ENCODE data around the gene HOXC10. TPM values are rescaled to one million over a fixed set of nuclear protein-coding genes. Genes with fewer than 3 reads are reported as not detected.

Gene HOXC10
- total RNA-seq, 1 experiment from 2014 or later: not detected

DNA sequence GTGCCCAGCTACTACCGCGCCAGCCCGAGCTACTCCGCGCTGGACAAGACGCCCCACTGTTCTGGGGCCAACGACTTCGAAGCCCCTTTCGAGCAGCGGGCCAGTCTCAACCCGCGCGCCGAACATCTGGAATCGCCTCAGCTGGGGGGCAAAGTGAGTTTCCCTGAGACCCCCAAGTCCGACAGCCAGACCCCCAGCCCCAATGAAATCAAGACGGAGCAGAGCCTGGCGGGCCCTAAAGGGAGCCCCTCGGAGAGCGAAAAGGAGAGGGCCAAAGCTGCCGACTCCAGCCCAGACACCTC is 697 bp downstream of the HOXC10 start:
- H3K36me3 Mint-ChIP-seq: no peaks in the 10 kb centered on the region
- H3K27ac Mint-ChIP-seq: no peak overlapping the region
- peaks cover 39% of the 10 kb centered on the region for H3K4me1 Mint-ChIP-seq
- no peak for DNase-seq (ENCODE audit: low spot score)
- H3K9me3 Mint-ChIP-seq: no peaks in the 10 kb centered on the region
- POLR2A ChIA-PET: interaction anchor here (0.9 kb wide), 1 partner anchor 32 kb away, joined by 3 read pairs; no protein-coding TSS in a partner anchor
- H3K27me3 Mint-ChIP-seq (ENCODE audit: low read depth): peaks cover 100% of the 10 kb centered on the region
- ATAC-seq: no peak
- TF ChIP-seq IRF2 (CRISPR knock-in tag; IDR thresholded peaks at IDR 0.05; ENCODE audit: borderline replicate concordance, low read depth): no peak
- CTCF ChIA-PET: interaction anchor here (0.9 to 5.1 kb wide), 16 partner anchors 9 to 257 kb away, joined by 3 to 43 read pairs (median 10); partner anchors contain the start of genes HOXC5, HOXC8 and HOXC9
- peak overlapping the region; percentile 52 for H3K4me3 Mint-ChIP-seq

DNA sequence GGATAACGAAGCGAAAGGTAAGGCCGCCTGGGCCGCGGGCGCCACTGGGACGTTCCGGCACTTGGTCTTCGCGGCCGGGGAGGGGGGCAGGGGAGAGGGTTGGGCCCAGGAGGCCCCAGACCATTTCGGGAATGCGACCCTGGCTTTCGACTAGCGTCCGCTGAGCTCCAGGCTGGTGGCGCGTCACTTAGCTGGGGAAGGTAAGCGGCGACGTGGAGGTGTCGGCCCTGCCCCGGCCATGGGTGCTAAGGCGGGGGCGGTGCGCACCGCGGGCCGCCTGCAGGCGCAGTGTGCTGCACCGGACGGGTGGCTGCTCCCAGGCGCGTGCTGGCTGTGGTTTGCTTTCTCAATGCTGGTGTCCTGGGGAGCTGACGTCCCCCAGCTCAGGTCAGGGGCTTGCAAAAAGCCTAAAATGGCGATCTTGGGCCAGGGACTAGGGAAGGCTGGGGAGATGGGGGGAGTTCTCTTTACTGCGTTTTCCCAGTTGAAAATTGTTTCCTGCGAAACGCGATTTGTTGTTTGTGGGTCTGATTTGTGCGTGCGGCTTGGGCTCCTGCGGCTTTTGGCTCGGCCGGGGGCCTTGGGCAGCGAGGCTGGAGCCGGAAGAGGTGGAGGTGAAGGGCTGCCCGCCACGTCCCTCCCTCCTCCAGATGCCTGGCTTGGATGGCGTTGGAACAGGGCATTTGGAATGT is 1.2 kb downstream of the HOXC10 start:
- peak overlapping the region; percentile 52 for H3K4me3 Mint-ChIP-seq
- H3K27ac Mint-ChIP-seq: no peak overlapping the region
- ChIA-PET CTCF (interaction anchor here (1.0 to 5.1 kb wide), 14 partner anchors 9 to 230 kb away, joined by 3 to 43 read pairs (median 10); partner anchors contain the start of genes HOXC5, HOXC8 and HOXC9), POLR2A (interaction anchor here (0.6 to 0.9 kb wide), 2 partner anchors 32 to 1129 kb away, joined by 3 to 4 read pairs; no protein-coding TSS in a partner anchor)
- TF ChIP-seq RORB (CRISPR knock-in tag; IDR thresholded peaks at IDR 0.05) (no peak), SMAD4 (CRISPR knock-in tag; IDR thresholded peaks at IDR 0.05) (0 out of 2 replicates have a peak, but pooled peaks have one; percentile 13)
- H3K36me3 Mint-ChIP-seq: no peaks in the 10 kb centered on the region
- peaks cover 41% of the 10 kb centered on the region for H3K4me1 Mint-ChIP-seq
- H3K9me3 Mint-ChIP-seq: no peaks in the 10 kb centered on the region
- no peak for DNase-seq (ENCODE audit: low spot score)
- peaks cover 100% of the 10 kb centered on the region for H3K27me3 Mint-ChIP-seq (ENCODE audit: low read depth)
- peak; percentile 8; the same call in 1 of the 2 replicates for ATAC-seq

DNA sequence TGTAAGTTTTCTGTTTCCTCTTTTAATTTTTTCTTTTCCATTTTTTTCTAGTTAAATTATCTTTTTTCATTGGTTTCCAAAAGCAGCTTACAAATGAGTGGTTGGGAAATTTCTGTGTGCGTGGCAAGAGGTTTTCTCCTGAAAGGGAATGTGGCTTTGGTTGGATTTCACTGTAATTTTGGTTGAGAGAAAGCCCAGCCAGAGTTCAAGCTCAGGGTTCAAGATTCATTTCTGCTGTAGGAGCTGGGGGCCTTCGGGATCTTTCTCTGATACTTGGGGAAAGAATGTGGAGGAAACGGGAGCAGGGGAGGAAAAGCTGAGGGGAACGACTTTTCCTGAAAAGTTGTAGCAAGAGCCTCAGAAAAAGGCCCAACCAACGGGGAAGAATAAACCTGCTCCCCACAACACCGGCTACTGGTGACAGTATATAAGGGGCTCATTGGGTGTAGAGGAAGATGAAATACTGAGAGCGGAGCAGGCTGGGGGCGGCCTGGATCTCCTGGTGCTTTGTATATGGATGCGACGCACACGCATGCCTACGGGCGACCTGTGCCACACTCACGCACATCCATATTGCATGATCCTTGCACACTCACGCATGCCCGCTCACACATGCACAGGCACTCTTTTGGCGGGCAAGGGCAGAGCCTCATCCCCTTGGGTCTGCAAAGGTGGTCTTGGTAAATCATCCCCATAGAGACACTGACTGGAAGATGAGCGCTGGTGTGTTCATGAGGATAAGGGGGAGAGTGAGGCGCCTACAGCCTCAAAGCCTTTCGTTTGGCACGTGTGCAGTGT is 1.9 kb downstream of the HOXC10 start:
- peaks cover 42% of the 10 kb centered on the region for H3K4me1 Mint-ChIP-seq
- peaks cover 100% of the 10 kb centered on the region for H3K27me3 Mint-ChIP-seq (ENCODE audit: low read depth)
- no peak for ATAC-seq

More for the DNA sequence above, 1.9 kb downstream of the HOXC10 start:
- ChIA-PET POLR2A (interaction anchor here (0.6 kb wide), 1 partner anchor 1128 kb away, joined by 4 read pairs; no protein-coding TSS in a partner anchor), CTCF (interaction anchor here (0.9 to 5.1 kb wide), 8 partner anchors 13 to 228 kb away, joined by 3 to 43 read pairs (median 22); partner anchors contain the start of genes HOXC5, HOXC8 and HOXC9)
- no peak for DNase-seq (ENCODE audit: low spot score)
- TF ChIP-seq MYBL2 (CRISPR knock-in tag; IDR thresholded peaks at IDR 0.05) (no peak), ATF1 (CRISPR knock-in tag; IDR thresholded peaks at IDR 0.05) (no peak), ETV6 (CRISPR knock-in tag; IDR thresholded peaks at IDR 0.05) (no peak), JUN (CRISPR knock-in tag; IDR thresholded peaks at IDR 0.05) (no peak), TEAD1 (CRISPR knock-in tag; IDR thresholded peaks at IDR 0.05) (no peak), JAZF1 (CRISPR knock-in tag; IDR thresholded peaks at IDR 0.05) (no peak), ZNF232 (CRISPR knock-in tag; IDR thresholded peaks at IDR 0.05) (no peak), ZNF219 (CRISPR knock-in tag; IDR thresholded peaks at IDR 0.05; ENCODE audit: borderline replicate concordance) (no peak), OVOL2 (CRISPR knock-in tag; IDR thresholded peaks at IDR 0.05; ENCODE audit: borderline replicate concordance) (no peak)
- TF ChIP-seq, protein P1, sequence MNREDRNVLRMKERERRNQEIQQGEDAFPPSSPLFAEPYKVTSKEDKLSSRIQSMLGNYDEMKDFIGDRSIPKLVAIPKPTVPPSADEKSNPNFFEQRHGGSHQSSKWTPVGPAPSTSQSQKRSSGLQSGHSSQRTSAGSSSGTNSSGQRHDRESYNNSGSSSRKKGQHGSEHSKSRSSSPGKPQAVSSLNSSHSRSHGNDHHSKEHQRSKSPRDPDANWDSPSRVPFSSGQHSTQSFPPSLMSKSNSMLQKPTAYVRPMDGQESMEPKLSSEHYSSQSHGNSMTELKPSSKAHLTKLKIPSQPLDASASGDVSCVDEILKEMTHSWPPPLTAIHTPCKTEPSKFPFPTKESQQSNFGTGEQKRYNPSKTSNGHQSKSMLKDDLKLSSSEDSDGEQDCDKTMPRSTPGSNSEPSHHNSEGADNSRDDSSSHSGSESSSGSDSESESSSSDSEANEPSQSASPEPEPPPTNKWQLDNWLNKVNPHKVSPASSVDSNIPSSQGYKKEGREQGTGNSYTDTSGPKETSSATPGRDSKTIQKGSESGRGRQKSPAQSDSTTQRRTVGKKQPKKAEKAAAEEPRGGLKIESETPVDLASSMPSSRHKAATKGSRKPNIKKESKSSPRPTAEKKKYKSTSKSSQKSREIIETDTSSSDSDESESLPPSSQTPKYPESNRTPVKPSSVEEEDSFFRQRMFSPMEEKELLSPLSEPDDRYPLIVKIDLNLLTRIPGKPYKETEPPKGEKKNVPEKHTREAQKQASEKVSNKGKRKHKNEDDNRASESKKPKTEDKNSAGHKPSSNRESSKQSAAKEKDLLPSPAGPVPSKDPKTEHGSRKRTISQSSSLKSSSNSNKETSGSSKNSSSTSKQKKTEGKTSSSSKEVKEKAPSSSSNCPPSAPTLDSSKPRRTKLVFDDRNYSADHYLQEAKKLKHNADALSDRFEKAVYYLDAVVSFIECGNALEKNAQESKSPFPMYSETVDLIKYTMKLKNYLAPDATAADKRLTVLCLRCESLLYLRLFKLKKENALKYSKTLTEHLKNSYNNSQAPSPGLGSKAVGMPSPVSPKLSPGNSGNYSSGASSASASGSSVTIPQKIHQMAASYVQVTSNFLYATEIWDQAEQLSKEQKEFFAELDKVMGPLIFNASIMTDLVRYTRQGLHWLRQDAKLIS (CRISPR knock-in tag; IDR thresholded peaks at IDR 0.05; ENCODE audit: borderline replicate concordance): no peak
- TF ChIP-seq, protein P2, sequence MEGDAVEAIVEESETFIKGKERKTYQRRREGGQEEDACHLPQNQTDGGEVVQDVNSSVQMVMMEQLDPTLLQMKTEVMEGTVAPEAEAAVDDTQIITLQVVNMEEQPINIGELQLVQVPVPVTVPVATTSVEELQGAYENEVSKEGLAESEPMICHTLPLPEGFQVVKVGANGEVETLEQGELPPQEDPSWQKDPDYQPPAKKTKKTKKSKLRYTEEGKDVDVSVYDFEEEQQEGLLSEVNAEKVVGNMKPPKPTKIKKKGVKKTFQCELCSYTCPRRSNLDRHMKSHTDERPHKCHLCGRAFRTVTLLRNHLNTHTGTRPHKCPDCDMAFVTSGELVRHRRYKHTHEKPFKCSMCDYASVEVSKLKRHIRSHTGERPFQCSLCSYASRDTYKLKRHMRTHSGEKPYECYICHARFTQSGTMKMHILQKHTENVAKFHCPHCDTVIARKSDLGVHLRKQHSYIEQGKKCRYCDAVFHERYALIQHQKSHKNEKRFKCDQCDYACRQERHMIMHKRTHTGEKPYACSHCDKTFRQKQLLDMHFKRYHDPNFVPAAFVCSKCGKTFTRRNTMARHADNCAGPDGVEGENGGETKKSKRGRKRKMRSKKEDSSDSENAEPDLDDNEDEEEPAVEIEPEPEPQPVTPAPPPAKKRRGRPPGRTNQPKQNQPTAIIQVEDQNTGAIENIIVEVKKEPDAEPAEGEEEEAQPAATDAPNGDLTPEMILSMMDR (IDR thresholded peaks at IDR 0.05): no peak
- TF ChIP-seq, protein P3, sequence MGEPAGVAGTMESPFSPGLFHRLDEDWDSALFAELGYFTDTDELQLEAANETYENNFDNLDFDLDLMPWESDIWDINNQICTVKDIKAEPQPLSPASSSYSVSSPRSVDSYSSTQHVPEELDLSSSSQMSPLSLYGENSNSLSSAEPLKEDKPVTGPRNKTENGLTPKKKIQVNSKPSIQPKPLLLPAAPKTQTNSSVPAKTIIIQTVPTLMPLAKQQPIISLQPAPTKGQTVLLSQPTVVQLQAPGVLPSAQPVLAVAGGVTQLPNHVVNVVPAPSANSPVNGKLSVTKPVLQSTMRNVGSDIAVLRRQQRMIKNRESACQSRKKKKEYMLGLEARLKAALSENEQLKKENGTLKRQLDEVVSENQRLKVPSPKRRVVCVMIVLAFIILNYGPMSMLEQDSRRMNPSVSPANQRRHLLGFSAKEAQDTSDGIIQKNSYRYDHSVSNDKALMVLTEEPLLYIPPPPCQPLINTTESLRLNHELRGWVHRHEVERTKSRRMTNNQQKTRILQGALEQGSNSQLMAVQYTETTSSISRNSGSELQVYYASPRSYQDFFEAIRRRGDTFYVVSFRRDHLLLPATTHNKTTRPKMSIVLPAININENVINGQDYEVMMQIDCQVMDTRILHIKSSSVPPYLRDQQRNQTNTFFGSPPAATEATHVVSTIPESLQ (CRISPR knock-in tag; IDR thresholded peaks at IDR 0.05): no peak
- TF ChIP-seq, protein P4, sequence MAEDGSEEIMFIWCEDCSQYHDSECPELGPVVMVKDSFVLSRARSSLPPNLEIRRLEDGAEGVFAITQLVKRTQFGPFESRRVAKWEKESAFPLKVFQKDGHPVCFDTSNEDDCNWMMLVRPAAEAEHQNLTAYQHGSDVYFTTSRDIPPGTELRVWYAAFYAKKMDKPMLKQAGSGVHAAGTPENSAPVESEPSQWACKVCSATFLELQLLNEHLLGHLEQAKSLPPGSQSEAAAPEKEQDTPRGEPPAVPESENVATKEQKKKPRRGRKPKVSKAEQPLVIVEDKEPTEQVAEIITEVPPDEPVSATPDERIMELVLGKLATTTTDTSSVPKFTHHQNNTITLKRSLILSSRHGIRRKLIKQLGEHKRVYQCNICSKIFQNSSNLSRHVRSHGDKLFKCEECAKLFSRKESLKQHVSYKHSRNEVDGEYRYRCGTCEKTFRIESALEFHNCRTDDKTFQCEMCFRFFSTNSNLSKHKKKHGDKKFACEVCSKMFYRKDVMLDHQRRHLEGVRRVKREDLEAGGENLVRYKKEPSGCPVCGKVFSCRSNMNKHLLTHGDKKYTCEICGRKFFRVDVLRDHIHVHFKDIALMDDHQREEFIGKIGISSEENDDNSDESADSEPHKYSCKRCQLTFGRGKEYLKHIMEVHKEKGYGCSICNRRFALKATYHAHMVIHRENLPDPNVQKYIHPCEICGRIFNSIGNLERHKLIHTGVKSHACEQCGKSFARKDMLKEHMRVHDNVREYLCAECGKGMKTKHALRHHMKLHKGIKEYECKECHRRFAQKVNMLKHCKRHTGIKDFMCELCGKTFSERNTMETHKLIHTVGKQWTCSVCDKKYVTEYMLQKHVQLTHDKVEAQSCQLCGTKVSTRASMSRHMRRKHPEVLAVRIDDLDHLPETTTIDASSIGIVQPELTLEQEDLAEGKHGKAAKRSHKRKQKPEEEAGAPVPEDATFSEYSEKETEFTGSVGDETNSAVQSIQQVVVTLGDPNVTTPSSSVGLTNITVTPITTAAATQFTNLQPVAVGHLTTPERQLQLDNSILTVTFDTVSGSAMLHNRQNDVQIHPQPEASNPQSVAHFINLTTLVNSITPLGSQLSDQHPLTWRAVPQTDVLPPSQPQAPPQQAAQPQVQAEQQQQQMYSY (CRISPR knock-in tag; IDR thresholded peaks at IDR 0.05): no peak
- TF ChIP-seq, protein P5, sequence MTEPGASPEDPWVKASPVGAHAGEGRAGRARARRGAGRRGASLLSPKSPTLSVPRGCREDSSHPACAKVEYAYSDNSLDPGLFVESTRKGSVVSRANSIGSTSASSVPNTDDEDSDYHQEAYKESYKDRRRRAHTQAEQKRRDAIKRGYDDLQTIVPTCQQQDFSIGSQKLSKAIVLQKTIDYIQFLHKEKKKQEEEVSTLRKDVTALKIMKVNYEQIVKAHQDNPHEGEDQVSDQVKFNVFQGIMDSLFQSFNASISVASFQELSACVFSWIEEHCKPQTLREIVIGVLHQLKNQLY (CRISPR knock-in tag; IDR thresholded peaks at IDR 0.05): no peak
- no peak overlapping the region for H3K27ac Mint-ChIP-seq
- H3K9me3 Mint-ChIP-seq: no peaks in the 10 kb centered on the region
- H3K36me3 Mint-ChIP-seq: no peaks in the 10 kb centered on the region
- H3K4me3 Mint-ChIP-seq: 0 out of 2 replicates have a peak overlapping the region, but pooled peaks have one; percentile 50
